H9 (cell line): Measurements from ENCODE around the gene HOXC11. TPM values are rescaled to one million over a fixed set of nuclear protein-coding genes. Genes with fewer than 3 reads are reported as not detected.

Source experiments
- DNase-seq: peaks from one replicate; pipeline ENCODE4 v3.0.0-alpha.2; 2017
- H2AFZ ChIP-seq: one replicate; pipeline ENCODE4 v1.6.1; 2013; ENCODE audit warnings: mild to moderate bottlenecking, low read length, control low read depth, moderate library complexity
- H2AK5ac ChIP-seq: 2 replicates; pipeline ENCODE4 v1.6.1; 2013; ENCODE audit warnings: low read length, control low read depth, mixed read lengths; ENCODE audit not compliant: insufficient read length
- H2BK120ac ChIP-seq: one replicate; pipeline ENCODE4 v1.6.1; 2013; ENCODE audit warnings: low read depth, mild to moderate bottlenecking, low read length, control low read depth, inconsistent platforms; ENCODE audit not compliant: poor library complexity, severe bottlenecking
- H2BK12ac ChIP-seq: 2 replicates; pipeline ENCODE4 v1.6.1; 2013; ENCODE audit warnings: low read length, control low read depth, mixed read lengths, low read depth; ENCODE audit not compliant: insufficient read length
- H2BK15ac ChIP-seq: 2 replicates; pipeline ENCODE4 v1.6.1; 2013; ENCODE audit warnings: low read depth, low read length, control low read depth
- H2BK20ac ChIP-seq: one replicate; pipeline ENCODE4 v1.6.1; 2013; ENCODE audit warnings: low read depth, mild to moderate bottlenecking, low read length, control low read depth, inconsistent platforms; ENCODE audit not compliant: poor library complexity, severe bottlenecking
- H2BK5ac ChIP-seq: 2 replicates; pipeline ENCODE4 v1.6.1; 2013; ENCODE audit warnings: low read length, control low read depth, mixed read lengths; ENCODE audit not compliant: insufficient read length
- H3K14ac ChIP-seq: 2 replicates; pipeline ENCODE4 v1.6.1; 2013; ENCODE audit warnings: low read length, control low read depth; ENCODE audit not compliant: insufficient read depth
- H3K18ac ChIP-seq: 2 replicates; pipeline ENCODE4 v1.6.1; 2013; ENCODE audit warnings: low read depth, mild to moderate bottlenecking, mixed read lengths, low read length, control low read depth; ENCODE audit not compliant: insufficient read length
- H3K23ac ChIP-seq: 2 replicates; pipeline ENCODE4 v1.6.1; 2013; ENCODE audit warnings: low read length, control low read depth, mixed read lengths, low read depth; ENCODE audit not compliant: insufficient read length
- H3K23me2 ChIP-seq: 2 replicates; pipeline ENCODE4 v1.6.1; 2013; ENCODE audit warnings: low read depth, mild to moderate bottlenecking, mixed read lengths, low read length, control low read depth; ENCODE audit not compliant: insufficient read length, poor library complexity, severe bottlenecking
- H3K27ac ChIP-seq: 2 replicates; pipeline ENCODE4 v1.5.1; 2013; ENCODE audit warnings: low read length, control low read depth, mixed read lengths, low read depth; ENCODE audit not compliant: insufficient read length
- H3K27me3 ChIP-seq: 2 replicates; pipeline ENCODE4 v1.6.1; 2013; ENCODE audit warnings: low read length, control low read depth, inconsistent platforms; ENCODE audit not compliant: insufficient read depth
- H3K4ac ChIP-seq: 2 replicates; pipeline ENCODE4 v1.6.1; 2013; ENCODE audit warnings: low read depth, mild to moderate bottlenecking, control low read depth, inconsistent platforms, low read length, moderate library complexity
- H3K4me1 ChIP-seq: 2 replicates; pipeline ENCODE4 v1.6.1; 2013; ENCODE audit warnings: low read length, control low read depth, inconsistent platforms; ENCODE audit not compliant: insufficient read depth
- H3K4me2 ChIP-seq: 2 replicates; pipeline ENCODE4 v1.6.1; 2013; ENCODE audit warnings: low read length, control low read depth, mixed read lengths; ENCODE audit not compliant: insufficient read length, insufficient read depth
- H3K56ac ChIP-seq: 2 replicates; pipeline ENCODE4 v1.6.1; 2013; ENCODE audit warnings: low read depth, mild to moderate bottlenecking, mixed read lengths, low read length, control low read depth; ENCODE audit not compliant: insufficient read length
- H3K79me1 ChIP-seq: 2 replicates; pipeline ENCODE4 v1.6.1; 2013; ENCODE audit warnings: low read depth, mild to moderate bottlenecking, moderate library complexity, low read length, control low read depth, inconsistent platforms; ENCODE audit not compliant: insufficient read depth, poor library complexity, severe bottlenecking
- H3K79me2 ChIP-seq: 2 replicates; pipeline ENCODE4 v1.6.1; 2013; ENCODE audit warnings: low read length, control low read depth, inconsistent platforms; ENCODE audit not compliant: insufficient read depth
- H3K9ac ChIP-seq: 2 replicates; pipeline ENCODE4 v1.6.1; 2013; ENCODE audit warnings: low read length, control low read depth, mixed read lengths; ENCODE audit not compliant: insufficient read length; ENCODE audit errors: extremely low read depth
- H3K9me3 ChIP-seq: one replicate; pipeline ENCODE4 v1.6.1; 2013; ENCODE audit warnings: low read depth, low read length, inconsistent platforms; ENCODE audit not compliant: control insufficient read depth
- H3T11ph ChIP-seq: one replicate; pipeline ENCODE4 v1.6.1; 2013; ENCODE audit warnings: mild to moderate bottlenecking, low read length, control low read depth, inconsistent platforms
- H4K20me1 ChIP-seq: one replicate; pipeline ENCODE4 v1.6.1; 2013; ENCODE audit not compliant: control insufficient read depth, insufficient read length, insufficient read depth
- H4K5ac ChIP-seq: 2 replicates; pipeline ENCODE4 v1.6.1; 2013; ENCODE audit warnings: low read depth, mild to moderate bottlenecking, mixed read lengths, low read length, control low read depth; ENCODE audit not compliant: insufficient read length
- H4K8ac ChIP-seq: replicated peaks from 2 replicates; pipeline ENCODE4 v1.6.1; 2013; ENCODE audit warnings: low read length, control low read depth, mixed read lengths, low read depth; ENCODE audit not compliant: insufficient read length
- H4K91ac ChIP-seq: 2 replicates; pipeline ENCODE4 v1.6.1; 2013; ENCODE audit warnings: low read depth, mild to moderate bottlenecking, moderate library complexity, mixed read lengths, low read length, control low read depth; ENCODE audit not compliant: insufficient read length
- H3K27ac Mint-ChIP-seq, 3 experiments: 2 replicates in 2 of 3; 3 replicates in 1 of 3; pipeline ENCODE4 v1.8.0; 2020 to 2021; ENCODE audit warnings: mixed read lengths in 3 of 3, mild to moderate bottlenecking in 1 of 3, moderate library complexity in 1 of 3
- H3K27me3 Mint-ChIP-seq: 2 replicates; pipeline ENCODE4 v1.8.0; 2021; ENCODE audit warnings: low read depth, mild to moderate bottlenecking, moderate library complexity, mixed read lengths
- H3K36me3 Mint-ChIP-seq, 3 experiments: 2 replicates in 2 of 3; 3 replicates in 1 of 3; pipeline ENCODE4 v1.8.0; 2020 to 2021; ENCODE audit warnings: low read depth in 3 of 3, mixed read lengths in 3 of 3; ENCODE audit not compliant: insufficient read depth in 1 of 3
- H3K4me1 Mint-ChIP-seq, 2 experiments: 2 replicates each; pipeline ENCODE4 v1.8.0; 2020; ENCODE audit warnings: mixed read lengths in 2 of 2
- H3K4me3 Mint-ChIP-seq, 2 experiments: 2 replicates in 1 of 2; 3 replicates in 1 of 2; pipeline ENCODE4 v1.8.0; 2020 to 2021; ENCODE audit warnings: mild to moderate bottlenecking in 2 of 2, mixed read lengths in 2 of 2, moderate library complexity in 1 of 2
- H3K9me3 Mint-ChIP-seq, 2 experiments: 2 replicates in 1 of 2; 3 replicates in 1 of 2; pipeline ENCODE4 v1.8.0; 2020; ENCODE audit warnings: mild to moderate bottlenecking in 2 of 2, mixed read lengths in 2 of 2, moderate library complexity in 1 of 2
- WGBS: extraction: QIAGEN DNeasy Blood & Tissue Kit; methylation state at CpG from one replicate; pipeline ENCODE4 v1.1.7; 2013; ENCODE audit warnings: missing lambda C conversion rate, low lambda C conversion rate, mixed read lengths; ENCODE audit not compliant: insufficient read length; ENCODE audit errors: extremely low coverage; 5-methylcytosine and 5-hydroxymethylcytosine counted together
- total RNA-seq: library from RNA; stranded (reverse); gene quantifications from 2 replicates; pipeline ENCODE4 v1.2.1, GENCODE V29; 2021
- TF ChIP-seq, protein P1 (sequence below): fragments of 200-600 bp; sonication (generic); conservative IDR thresholded peaks from 3 replicates; pipeline ENCODE4 v1.8.0; 2021; ENCODE audit warnings: antibody characterized with exemption, mild to moderate bottlenecking

Gene HOXC11
- total RNA-seq, 1 experiment from 2014 or later = not detected

- H3K9me3 ChIP-seq = no peaks in the 10 kb centered on the region
- H3K79me1 ChIP-seq = no peaks in the 10 kb centered on the region
- Mint-ChIP-seq H3K27me3 (peaks cover 100% of the 10 kb centered on the region), H3K36me3 (no peaks in the 10 kb centered on the region), H3K27ac (no peak overlapping the region), H3K4me1 (peaks cover 7 to 18% of the 10 kb centered on the region in 2 experiments), H3K9me3 (peaks cover 2 to 5% of the 10 kb centered on the region in 2 experiments; a peak in 4 of 5 replicates), H3K4me3 (no peak overlapping the region)
- H4K5ac ChIP-seq = no peak overlapping the region
- TF ChIP-seq, protein P1, sequence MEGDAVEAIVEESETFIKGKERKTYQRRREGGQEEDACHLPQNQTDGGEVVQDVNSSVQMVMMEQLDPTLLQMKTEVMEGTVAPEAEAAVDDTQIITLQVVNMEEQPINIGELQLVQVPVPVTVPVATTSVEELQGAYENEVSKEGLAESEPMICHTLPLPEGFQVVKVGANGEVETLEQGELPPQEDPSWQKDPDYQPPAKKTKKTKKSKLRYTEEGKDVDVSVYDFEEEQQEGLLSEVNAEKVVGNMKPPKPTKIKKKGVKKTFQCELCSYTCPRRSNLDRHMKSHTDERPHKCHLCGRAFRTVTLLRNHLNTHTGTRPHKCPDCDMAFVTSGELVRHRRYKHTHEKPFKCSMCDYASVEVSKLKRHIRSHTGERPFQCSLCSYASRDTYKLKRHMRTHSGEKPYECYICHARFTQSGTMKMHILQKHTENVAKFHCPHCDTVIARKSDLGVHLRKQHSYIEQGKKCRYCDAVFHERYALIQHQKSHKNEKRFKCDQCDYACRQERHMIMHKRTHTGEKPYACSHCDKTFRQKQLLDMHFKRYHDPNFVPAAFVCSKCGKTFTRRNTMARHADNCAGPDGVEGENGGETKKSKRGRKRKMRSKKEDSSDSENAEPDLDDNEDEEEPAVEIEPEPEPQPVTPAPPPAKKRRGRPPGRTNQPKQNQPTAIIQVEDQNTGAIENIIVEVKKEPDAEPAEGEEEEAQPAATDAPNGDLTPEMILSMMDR = no peak
- H2BK20ac ChIP-seq = no peak overlapping the region
- H3K27ac ChIP-seq = no peak overlapping the region
- no peak overlapping the region for H4K8ac ChIP-seq
- no CpG with 5 or more reads among the region's 8 CpGs for WGBS
- no peak for DNase-seq
- H2BK12ac ChIP-seq = no peak overlapping the region
- H3K18ac ChIP-seq = no peak overlapping the region
- no peaks in the 10 kb centered on the region for H3K79me2 ChIP-seq
- no peak overlapping the region for H3K23ac ChIP-seq
- H3K4ac ChIP-seq = no peak overlapping the region
- H3T11ph ChIP-seq = no peak overlapping the region
- H4K20me1 ChIP-seq = no peaks in the 10 kb centered on the region
- H3K9ac ChIP-seq = no peak overlapping the region
- peaks cover under 1% of the 10 kb centered on the region for H3K23me2 ChIP-seq
- H2BK5ac ChIP-seq = no peak overlapping the region
- no peak overlapping the region for H3K56ac ChIP-seq
- peaks cover 97% of the 10 kb centered on the region for H3K27me3 ChIP-seq
- no peak overlapping the region for H2AK5ac ChIP-seq
- no peak overlapping the region for H3K4me2 ChIP-seq
- no peaks in the 10 kb centered on the region for H3K4me1 ChIP-seq
- no peak overlapping the region for H2AFZ ChIP-seq
- H2BK15ac ChIP-seq = no peak overlapping the region
- no peak overlapping the region for H3K14ac ChIP-seq
- H2BK120ac ChIP-seq = no peak overlapping the region
- no peak overlapping the region for H4K91ac ChIP-seq
Measured at GRCh38 chr12:54022960-54023884, 50.3 kb downstream of the HOXC11 start.
